Ascending aorta (tissue), 2 donors: ENCODE data around the gene KIRREL1. TPM values are rescaled to one million over a fixed set of nuclear protein-coding genes. Genes with fewer than 3 reads are reported as not detected.
A peak's percentile ranks its signal among the peaks of the same experiment; 100 is the strongest.

Experiments used
- DNase-seq, 2 donors: peaks; one replicate each; pipeline ENCODE4 v3.0.0-alpha.2; 2019; ENCODE audit warnings: low spot score in 2 of 2
- H3K27ac ChIP-seq, 2 donors: fragments of 200-600 bp; sonication (generic); one replicate each; pipeline ENCODE4 v1.5.1; 2016 to 2017; ENCODE audit warnings: mild to moderate bottlenecking in 1 of 2
- H3K27me3 ChIP-seq: fragments of 200-600 bp; sonication (generic); one replicate; pipeline ENCODE4 v1.5.1; 2017
- H3K36me3 ChIP-seq, 2 donors: fragments of 200-600 bp; sonication (generic); one replicate each; pipeline ENCODE4 v1.5.1; 2016
- H3K4me1 ChIP-seq, 2 donors: fragments of 200-600 bp; sonication (generic); one replicate each; pipeline ENCODE4 v1.5.1; 2016 to 2017; ENCODE audit warnings: mild to moderate bottlenecking in 1 of 2
- H3K4me3 ChIP-seq, 2 donors: fragments of 200-600 bp; sonication (generic); one replicate each; pipeline ENCODE4 v1.5.1; 2016 to 2017; ENCODE audit warnings: mild to moderate bottlenecking in 1 of 2
- H3K9me3 ChIP-seq, 2 donors: fragments of 200-600 bp; sonication (generic); one replicate each; pipeline ENCODE4 v1.5.1; 2016
- intact Hi-C: fragments of 100-400 bp; cut with DNase I; formaldehyde crosslinking; loops from one replicate; pipeline ENCODE4 v1.15.1; 2023
- total RNA-seq: library from RNA; depleted of rRNA; stranded (reverse); fragments of >200 nt; gene quantifications from one replicate; pipeline ENCODE4 v1.1.0, GENCODE V29; 2016
- TF ChIP-seq, protein P1 (sequence below), 3 experiments: fragments of 200-600 bp in 2 of 3; fragments of 450-650 bp in 1 of 3; sonication (generic) in 2 of 3; IDR thresholded peaks; one replicate each; pipeline ENCODE4 v1.5.1; 2016 to 2019; ENCODE audit warnings: antibody characterized with exemption in 3 of 3, mild to moderate bottlenecking in 1 of 3, moderate library complexity in 1 of 3

KIRREL1 gene
- total RNA-seq, 1 donor from 2014 or later: 114 TPM

DNA sequence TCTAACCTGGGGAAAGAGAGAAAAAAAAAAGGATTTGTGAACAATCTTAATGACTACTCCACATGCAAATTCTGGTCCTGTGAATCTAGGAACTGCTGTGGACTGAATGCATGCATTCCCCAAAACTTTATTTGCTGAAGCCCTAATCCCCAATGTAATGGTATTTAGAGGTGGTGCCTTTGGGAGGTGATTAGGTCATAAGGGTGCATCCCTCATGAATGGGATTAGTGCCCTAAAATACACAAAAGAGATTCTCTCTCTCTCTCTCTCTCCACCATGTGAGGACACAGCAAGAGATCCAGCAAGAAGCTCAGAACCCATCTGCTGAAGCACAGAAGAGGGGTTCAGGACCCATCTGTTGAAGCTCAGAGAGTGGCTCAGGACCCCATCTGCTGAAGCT, 26.2 kb upstream of the KIRREL1 start:
- no peaks in the 10 kb centered on the region for H3K36me3 ChIP-seq
- no peak overlapping the region for H3K4me3 ChIP-seq
- intact Hi-C loops: loop anchor here (5.0 to 10.0 kb wide), 2 partner anchors 1035 to 1098 kb away; a partner anchor contains a TSS
- DNase-seq: no peak
- no peak overlapping the region for H3K27ac ChIP-seq
- H3K4me1 ChIP-seq: peaks cover 11 to 12% of the 10 kb centered on the region in 2 donors
- no peaks in the 10 kb centered on the region for H3K9me3 ChIP-seq
- TF ChIP-seq, protein P1, sequence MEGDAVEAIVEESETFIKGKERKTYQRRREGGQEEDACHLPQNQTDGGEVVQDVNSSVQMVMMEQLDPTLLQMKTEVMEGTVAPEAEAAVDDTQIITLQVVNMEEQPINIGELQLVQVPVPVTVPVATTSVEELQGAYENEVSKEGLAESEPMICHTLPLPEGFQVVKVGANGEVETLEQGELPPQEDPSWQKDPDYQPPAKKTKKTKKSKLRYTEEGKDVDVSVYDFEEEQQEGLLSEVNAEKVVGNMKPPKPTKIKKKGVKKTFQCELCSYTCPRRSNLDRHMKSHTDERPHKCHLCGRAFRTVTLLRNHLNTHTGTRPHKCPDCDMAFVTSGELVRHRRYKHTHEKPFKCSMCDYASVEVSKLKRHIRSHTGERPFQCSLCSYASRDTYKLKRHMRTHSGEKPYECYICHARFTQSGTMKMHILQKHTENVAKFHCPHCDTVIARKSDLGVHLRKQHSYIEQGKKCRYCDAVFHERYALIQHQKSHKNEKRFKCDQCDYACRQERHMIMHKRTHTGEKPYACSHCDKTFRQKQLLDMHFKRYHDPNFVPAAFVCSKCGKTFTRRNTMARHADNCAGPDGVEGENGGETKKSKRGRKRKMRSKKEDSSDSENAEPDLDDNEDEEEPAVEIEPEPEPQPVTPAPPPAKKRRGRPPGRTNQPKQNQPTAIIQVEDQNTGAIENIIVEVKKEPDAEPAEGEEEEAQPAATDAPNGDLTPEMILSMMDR (IDR thresholded peaks at IDR 0.05): no peak
- H3K27me3 ChIP-seq: no peaks in the 10 kb centered on the region

DNA sequence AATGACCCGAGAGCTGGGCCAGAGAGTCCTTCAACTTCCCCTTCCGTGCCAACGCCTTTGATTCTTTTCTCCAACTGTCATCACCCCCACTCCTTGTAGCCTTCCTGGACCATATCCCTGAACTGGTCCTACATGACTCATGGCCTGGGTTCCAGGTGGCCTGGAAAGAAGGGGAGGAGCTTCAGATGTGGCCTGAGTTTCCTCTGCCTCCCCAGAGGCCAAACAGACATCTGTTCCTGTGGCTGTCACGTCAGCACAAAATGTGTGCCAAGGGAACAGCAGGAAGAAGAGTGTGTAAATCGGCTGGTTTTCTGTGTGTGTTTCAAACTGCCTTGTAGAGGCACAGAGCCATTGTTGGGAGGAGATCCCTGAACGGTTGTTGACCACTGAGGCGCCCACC, 24.9 kb upstream of the KIRREL1 start:
- DNase-seq: peak in 1 of 2 donors; percentile 73
- peak overlapping the region; percentile 32 to 55 for H3K27ac ChIP-seq
- peaks cover 11 to 12% of the 10 kb centered on the region in 2 donors for H3K4me1 ChIP-seq
- no peaks in the 10 kb centered on the region for H3K27me3 ChIP-seq
- H3K36me3 ChIP-seq: no peaks in the 10 kb centered on the region
- TF ChIP-seq, protein P1 (IDR thresholded peaks at IDR 0.05): no peak
- H3K4me3 ChIP-seq: no peak overlapping the region
- H3K9me3 ChIP-seq: no peaks in the 10 kb centered on the region
- intact Hi-C loops: loop anchor here (2.0 to 10.0 kb wide), 3 partner anchors 24 to 1096 kb away; partner anchors contain the start of gene KIRREL1

DNA sequence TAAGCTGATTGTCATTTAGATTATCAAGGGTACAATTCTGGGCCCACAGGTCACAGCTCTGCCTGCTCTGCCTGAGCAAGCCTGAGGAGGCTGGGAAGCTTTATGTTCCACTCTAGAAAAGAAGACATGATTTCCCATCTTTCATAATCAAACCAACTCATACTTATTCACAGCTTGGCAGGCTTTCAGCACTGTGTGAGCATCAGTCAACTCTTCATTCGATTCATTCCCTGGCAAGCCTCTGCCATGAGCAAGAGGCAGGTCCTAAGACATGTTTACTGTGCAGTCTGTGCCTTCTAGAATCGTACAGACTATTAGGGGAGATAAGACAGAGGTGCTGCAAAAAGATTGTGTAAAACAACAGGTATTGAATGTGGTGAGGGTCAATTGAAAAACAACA, 24.5 kb upstream of the KIRREL1 start:
- no peak overlapping the region for H3K4me3 ChIP-seq
- H3K9me3 ChIP-seq: no peaks in the 10 kb centered on the region
- DNase-seq: peak in 1 of 2 donors; percentile 76
- TF ChIP-seq, protein P1 (IDR thresholded peaks at IDR 0.05): no peak
- H3K4me1 ChIP-seq: peaks cover 11 to 12% of the 10 kb centered on the region in 2 donors
- H3K27ac ChIP-seq: peak overlapping the region; percentile 32 to 55
- no peaks in the 10 kb centered on the region for H3K27me3 ChIP-seq
- H3K36me3 ChIP-seq: no peaks in the 10 kb centered on the region
- intact Hi-C loops: loop anchor here (2.0 to 10.0 kb wide), 3 partner anchors 24 to 1096 kb away; partner anchors contain the start of gene KIRREL1

GRCh38 chr1:157969697-157970485, 23.6 kb upstream of the KIRREL1 start:
- H3K27ac ChIP-seq: peak overlapping the region; percentile 32 to 55
- DNase-seq: peak in 1 of 2 donors; percentile 82
- H3K36me3 ChIP-seq: no peaks in the 10 kb centered on the region
- intact Hi-C loops: loop anchor here (2.0 to 10.0 kb wide), 3 partner anchors 23 to 1095 kb away; partner anchors contain the start of gene KIRREL1
- H3K4me1 ChIP-seq: peaks cover 11 to 12% of the 10 kb centered on the region in 2 donors
- no peaks in the 10 kb centered on the region for H3K9me3 ChIP-seq
- H3K4me3 ChIP-seq: no peak overlapping the region
- no peaks in the 10 kb centered on the region for H3K27me3 ChIP-seq
- TF ChIP-seq, protein P1 (IDR thresholded peaks at IDR 0.05): peak; percentile 55 to 78 (median 65)

DNA sequence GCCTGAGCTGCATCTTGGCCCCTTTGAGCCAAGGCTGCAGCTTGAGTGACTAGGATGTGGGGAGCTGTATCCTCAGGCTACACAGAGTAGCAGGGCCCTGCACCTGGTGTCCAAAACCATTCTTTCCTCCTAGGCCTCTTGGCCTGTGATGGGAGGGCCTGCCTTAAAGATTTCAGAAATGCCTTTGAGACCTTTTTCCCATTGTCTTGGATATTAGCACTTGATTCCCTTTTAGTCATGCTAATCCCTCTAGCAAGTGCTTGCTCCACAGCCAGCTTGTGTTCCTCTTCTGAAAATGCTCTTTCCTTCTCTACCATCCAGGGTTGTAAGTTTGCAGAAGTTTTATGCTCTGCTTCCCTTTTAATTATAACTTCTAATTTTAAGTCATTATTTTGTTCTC, 21.7 kb upstream of the KIRREL1 start:
- Histone ChIP-seq H3K27me3 (no peaks in the 10 kb centered on the region), H3K4me3 (no peak overlapping the region), H3K4me1 (peaks cover 11 to 12% of the 10 kb centered on the region in 2 donors), H3K9me3 (no peaks in the 10 kb centered on the region), H3K36me3 (no peaks in the 10 kb centered on the region), H3K27ac (no peak overlapping the region)
- DNase-seq: no peak
- TF ChIP-seq, protein P1 (IDR thresholded peaks at IDR 0.05): no peak
- intact Hi-C loops: no loop called here
